Stimulated activated CD8-positive, alpha-beta memory T cell treated with anti-CD3 and anti-CD28 coated beads, Interleukin-15, amount 100 ng/mL, for 48 hours (primary cell): ENCODE data around the gene TMEM14A.
A peak's percentile ranks its signal among the peaks of the same experiment; 100 is the strongest.
"Not testable (repeated sequence)": the region's sequence is repeated elsewhere in the genome, so short reads cannot be mapped to it uniquely, and the experiment has no call there.

Experiments
- DNase-seq, 2 donors: peaks; one replicate each; pipeline ENCODE4 v3.0.0-alpha.2; 2020; ENCODE audit warnings: low read depth in 2 of 2

Gene TMEM14A

DNA sequence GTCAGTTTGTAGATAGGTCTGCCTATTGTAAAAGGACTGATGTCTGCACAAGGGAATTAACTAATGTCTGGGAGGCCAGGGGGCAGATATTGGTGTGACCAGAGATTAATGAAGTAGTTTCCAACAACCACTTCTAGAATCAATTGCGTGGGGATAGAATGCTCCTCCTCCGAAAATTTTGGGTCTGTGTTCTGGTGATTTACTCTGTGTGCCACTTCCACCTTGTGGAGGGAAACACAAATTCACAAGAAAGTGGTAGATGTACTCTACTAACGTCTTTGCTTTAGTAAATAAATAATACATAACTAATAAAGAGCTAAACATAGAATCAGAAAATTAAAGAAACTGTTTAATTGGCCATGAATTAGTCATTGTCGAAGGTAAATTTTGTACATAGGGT lies 25.5 kb downstream of the TMEM14A start:
- DNase-seq, result no peak

- DNase-seq, result no peak
Measured at GRCh38 chr6:52697903-52698302, 27.0 kb downstream of the TMEM14A start.

- no peak for DNase-seq
Measured at GRCh38 chr6:52704060-52704459, 33.1 kb downstream of the TMEM14A start.

- not testable (repeated sequence) for DNase-seq
Measured at GRCh38 chr6:52704781-52705502, 34.0 kb downstream of the TMEM14A start.

DNA sequence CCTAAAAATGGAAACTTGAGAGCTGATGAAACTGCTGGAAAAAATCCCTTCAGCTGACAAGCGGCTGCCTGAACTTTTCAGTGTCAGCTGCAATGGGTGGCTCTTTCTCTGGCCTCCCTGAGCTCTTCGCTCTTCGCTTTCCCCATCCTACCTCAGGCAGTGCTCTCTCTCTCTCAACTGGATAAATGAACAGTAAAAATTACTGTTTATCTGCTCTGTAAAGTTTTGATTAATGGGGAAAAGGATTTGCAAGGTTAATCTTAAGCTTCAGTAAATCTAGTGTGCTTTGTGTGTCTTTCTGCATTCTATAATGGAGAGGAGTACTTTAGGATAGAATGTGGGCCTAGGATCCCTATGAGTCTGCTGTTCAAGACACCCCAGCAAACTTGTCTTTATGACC lies 35.1 kb downstream of the TMEM14A start:
- DNase-seq, result no peak

DNA sequence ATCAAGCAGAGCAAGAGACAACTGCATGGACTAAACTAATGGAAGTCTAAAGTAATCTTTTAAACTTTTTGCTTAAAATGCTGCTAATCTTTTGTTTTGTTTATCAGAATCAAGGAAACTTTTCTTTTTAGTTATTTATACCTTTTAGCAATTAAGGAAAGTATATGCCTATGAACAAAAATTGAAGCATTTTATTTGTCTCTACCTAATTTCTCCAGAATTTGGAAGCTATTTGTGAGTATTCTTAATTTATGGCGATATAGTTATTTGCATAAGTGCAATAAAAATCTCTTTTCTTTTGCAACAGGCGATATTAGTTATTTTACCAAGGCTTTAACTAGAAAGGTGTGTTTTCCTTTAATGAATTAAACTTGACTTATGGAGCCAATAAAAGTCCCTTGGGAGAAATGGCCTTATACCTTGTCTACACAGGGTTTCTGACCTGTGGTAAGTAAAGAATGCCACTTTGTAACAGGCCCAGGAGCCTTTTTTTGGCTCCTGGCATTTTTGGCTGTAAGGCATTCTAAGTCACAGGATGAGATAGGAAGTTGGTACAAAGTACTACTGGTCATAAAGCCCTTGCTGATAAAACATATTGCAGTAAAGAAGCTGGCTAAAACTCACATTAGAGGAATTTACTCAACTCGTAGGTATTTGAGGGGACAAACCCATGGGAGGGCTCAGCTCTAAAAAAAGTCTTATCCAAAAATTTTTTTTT lies 37.2 kb downstream of the TMEM14A start:
- no peak for DNase-seq

DNA sequence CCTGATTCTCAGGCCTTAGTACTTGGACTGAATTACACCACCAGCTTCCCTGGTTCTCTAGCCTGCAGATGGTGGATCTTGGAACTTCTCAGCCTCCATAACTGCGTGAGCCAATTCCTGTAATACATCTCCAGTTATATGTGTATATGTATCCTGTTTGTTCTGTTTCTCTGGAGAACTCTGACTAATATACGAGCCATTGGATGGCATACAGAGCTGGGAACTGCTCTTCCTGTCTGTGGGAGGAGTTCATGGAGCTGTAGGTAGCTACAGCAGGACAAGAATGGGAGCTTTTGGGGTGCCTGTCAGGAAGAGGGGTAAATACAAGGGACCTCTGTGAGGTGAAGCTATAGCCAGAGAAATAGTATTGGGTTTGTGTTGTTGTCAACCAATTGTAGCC lies 41.2 kb downstream of the TMEM14A start:
- no peak for DNase-seq

GRCh38 chr6:52714761-52715160 lies 43.8 kb downstream of the TMEM14A start:
- DNase-seq, result not testable (repeated sequence)

- DNase-seq, result no peak
Measured at GRCh38 chr6:52718550-52718949, 47.6 kb downstream of the TMEM14A start.

- no peak for DNase-seq
Measured at GRCh38 chr6:52720321-52720720, 49.4 kb downstream of the TMEM14A start.

GRCh38 chr6:52724042-52724405 lies 53.1 kb downstream of the TMEM14A start:
- DNase-seq, result no peak

GRCh38 chr6:52724406-52725121 lies 53.7 kb downstream of the TMEM14A start:
- DNase-seq, result peak; percentile 11 to 32

DNA sequence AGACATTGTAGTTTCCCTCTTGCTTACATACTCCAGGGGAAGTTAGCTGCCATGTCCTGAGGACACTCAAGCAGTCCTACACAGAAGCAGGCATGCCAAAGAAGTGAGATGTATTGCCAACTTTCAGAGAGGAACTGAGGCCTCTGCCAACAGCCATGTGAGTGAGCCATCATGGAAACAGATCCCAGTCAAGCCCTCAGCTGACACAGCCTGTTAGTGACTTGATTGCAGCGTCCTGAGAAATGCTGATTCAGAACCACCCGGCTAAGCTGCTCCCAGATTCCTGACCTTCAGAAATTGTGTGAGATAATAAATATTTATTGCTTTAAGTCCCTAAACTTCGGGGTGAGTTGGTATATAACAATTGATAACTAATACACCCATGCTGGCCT lies 54.2 kb downstream of the TMEM14A start:
- no peak for DNase-seq

GRCh38 chr6:52725535-52726192 lies 54.8 kb downstream of the TMEM14A start:
- no peak for DNase-seq

DNA sequence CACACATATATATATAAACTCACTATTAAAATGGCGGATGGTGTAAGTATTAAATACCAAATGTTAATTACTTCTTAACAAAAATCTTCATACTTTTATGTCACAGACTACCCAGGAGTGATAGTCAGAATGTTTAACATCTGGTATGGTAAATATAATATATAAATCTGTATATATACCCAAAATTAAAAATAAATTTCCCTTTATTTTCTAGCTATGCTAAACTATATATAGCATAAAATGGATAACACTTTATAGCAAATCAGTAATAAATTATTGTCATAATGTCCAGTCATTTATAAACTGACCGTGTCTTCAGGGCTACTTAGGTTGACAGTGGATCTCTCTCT lies 55.3 kb downstream of the TMEM14A start:
- no peak for DNase-seq

- no peak for DNase-seq
Measured at GRCh38 chr6:52726741-52727535, 56.0 kb downstream of the TMEM14A start.

- DNase-seq, result no peak
Measured at GRCh38 chr6:52727908-52728307, 57.0 kb downstream of the TMEM14A start.

GRCh38 chr6:52728394-52728793 lies 57.5 kb downstream of the TMEM14A start:
- no peak for DNase-seq

DNA sequence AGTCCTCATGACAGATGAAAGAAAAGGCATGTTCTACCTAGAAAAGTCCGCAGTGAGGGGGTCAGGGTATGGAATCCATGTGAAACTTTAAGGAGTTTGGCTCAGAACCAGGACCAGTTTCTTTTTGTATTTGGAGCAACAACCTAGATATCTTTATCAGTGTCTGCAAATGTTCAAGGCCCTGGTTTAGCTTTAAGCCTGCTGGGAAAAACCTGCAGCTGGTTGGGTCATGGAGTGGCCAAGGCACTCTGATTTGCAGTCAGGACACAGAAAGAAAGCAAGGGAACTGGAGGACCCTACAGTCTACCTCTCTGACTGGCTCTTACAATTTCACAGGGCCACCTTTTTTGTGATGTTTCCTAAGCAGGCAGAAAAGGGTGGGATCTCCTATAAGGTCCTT lies 58.7 kb downstream of the TMEM14A start:
- DNase-seq, result no peak

GRCh38 chr6:52731719-52732118 lies 60.8 kb downstream of the TMEM14A start:
- no peak for DNase-seq

- DNase-seq, result no peak
Measured at GRCh38 chr6:52733172-52733571, 62.3 kb downstream of the TMEM14A start.

DNA sequence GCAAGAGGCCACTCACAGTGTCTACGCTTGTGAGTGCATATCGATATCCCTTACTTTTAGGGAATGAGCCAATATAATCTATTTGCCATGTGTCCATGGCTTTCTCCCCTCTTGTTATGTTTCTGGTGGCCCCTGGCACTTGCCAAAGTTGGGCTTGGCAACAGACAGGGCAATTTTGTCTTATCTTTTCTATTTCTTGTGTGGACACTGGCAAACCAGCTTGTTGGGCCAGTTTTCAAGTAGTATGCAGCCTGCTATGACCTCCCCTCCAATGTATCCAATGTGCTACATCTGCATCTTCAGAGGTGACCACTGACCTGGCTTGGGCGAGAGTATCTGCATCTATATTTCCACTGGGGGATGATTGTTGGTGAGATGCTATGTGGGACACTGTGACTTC lies 63.2 kb downstream of the TMEM14A start:
- no peak for DNase-seq
